Subcutaneous abdominal adipose tissue (tissue), 5 donors: ENCODE data around the gene GRM7.

ENCODE experiments used
- H3K27ac ChIP-seq: one replicate; pipeline ENCODE4 v1.7.0; 2013; ENCODE audit warnings: low read depth, mild to moderate bottlenecking, inconsistent platforms, low read length, moderate library complexity
- H3K27me3 ChIP-seq, 5 donors: one replicate each; pipeline ENCODE4 v1.7.0; 2013; ENCODE audit warnings: low read length in 5 of 5, inconsistent platforms in 1 of 5; ENCODE audit not compliant: control insufficient read depth in 5 of 5, insufficient read depth in 4 of 5
- H3K36me3 ChIP-seq, 5 donors: one replicate each; pipeline ENCODE4 v1.7.0; 2013; ENCODE audit warnings: low read length in 5 of 5; ENCODE audit not compliant: control insufficient read depth in 5 of 5, insufficient read depth in 5 of 5
- H3K4me1 ChIP-seq, 5 donors: one replicate each; pipeline ENCODE4 v1.7.0; 2013; ENCODE audit warnings: low read length in 5 of 5, mild to moderate bottlenecking in 3 of 5, moderate library complexity in 1 of 5; ENCODE audit not compliant: control insufficient read depth in 5 of 5, insufficient read depth in 5 of 5
- H3K4me3 ChIP-seq, 5 donors: one replicate each; pipeline ENCODE4 v1.7.0; 2013; ENCODE audit warnings: low read length in 5 of 5, low read depth in 1 of 5
- H3K9ac ChIP-seq, 5 donors: one replicate each; pipeline ENCODE4 v1.7.0; 2013; ENCODE audit warnings: low read length in 5 of 5, mild to moderate bottlenecking in 4 of 5, moderate library complexity in 3 of 5
- H3K9me3 ChIP-seq, 5 donors: one replicate each; pipeline ENCODE4 v1.7.0; 2013; ENCODE audit warnings: low read length in 5 of 5; ENCODE audit not compliant: control insufficient read depth in 5 of 5
- donor health status: healthy.
- donor health status: healthy.
- donor health status: healthy.
- donor health status: healthy.
- donor health status: healthy.

Gene GRM7

GRCh38 chr3:7650466-7650865 is 789.6 kb downstream of the GRM7 start:
- Histone ChIP-seq H3K36me3 (no peaks in the 10 kb centered on the region), H3K4me1 (no peaks in the 10 kb centered on the region), H3K9me3 (no peaks in the 10 kb centered on the region), H3K4me3 (no peak overlapping the region), H3K27ac (no peak overlapping the region), H3K9ac (no peak overlapping the region), H3K27me3 (no peaks in the 10 kb centered on the region)

- no peak overlapping the region for H3K4me3 ChIP-seq
- no peaks in the 10 kb centered on the region for H3K27me3 ChIP-seq
- H3K9me3 ChIP-seq = no peaks in the 10 kb centered on the region
- no peak overlapping the region for H3K9ac ChIP-seq
- H3K36me3 ChIP-seq = no peaks in the 10 kb centered on the region
- H3K27ac ChIP-seq = no peak overlapping the region
- no peaks in the 10 kb centered on the region for H3K4me1 ChIP-seq
Observed at GRCh38 chr3:7651274-7651673, 790.4 kb downstream of the GRM7 start.

GRCh38 chr3:7657214-7658112 is 796.5 kb downstream of the GRM7 start:
- H3K27ac ChIP-seq = no peak overlapping the region
- H3K9ac ChIP-seq = no peak overlapping the region
- H3K36me3 ChIP-seq = no peaks in the 10 kb centered on the region

GRCh38 chr3:7658294-7658693 is 797.4 kb downstream of the GRM7 start:
- H3K4me1 ChIP-seq = peaks cover 0 to 21% (median 8%) of the 10 kb centered on the region in 5 donors
- H3K27me3 ChIP-seq = no peaks in the 10 kb centered on the region
- H3K27ac ChIP-seq = no peak overlapping the region
- no peaks in the 10 kb centered on the region for H3K9me3 ChIP-seq
- H3K36me3 ChIP-seq = no peaks in the 10 kb centered on the region
- no peak overlapping the region for H3K4me3 ChIP-seq
- H3K9ac ChIP-seq = no peak overlapping the region

More at GRCh38 chr3:7657214-7658112, 796.5 kb downstream of the GRM7 start:
- Histone ChIP-seq H3K4me1 (peaks cover 0 to 21% (median 8%) of the 10 kb centered on the region in 5 donors), H3K9me3 (no peaks in the 10 kb centered on the region), H3K27me3 (no peaks in the 10 kb centered on the region), H3K4me3 (no peak overlapping the region)

GRCh38 chr3:7659079-7659478 is 798.2 kb downstream of the GRM7 start:
- H3K27ac ChIP-seq = no peak overlapping the region
- peaks cover 0 to 21% (median 8%) of the 10 kb centered on the region in 5 donors for H3K4me1 ChIP-seq
- H3K9ac ChIP-seq = no peak overlapping the region
- no peak overlapping the region for H3K4me3 ChIP-seq
- H3K9me3 ChIP-seq = no peaks in the 10 kb centered on the region
- H3K36me3 ChIP-seq = no peaks in the 10 kb centered on the region
- no peaks in the 10 kb centered on the region for H3K27me3 ChIP-seq

GRCh38 chr3:7663771-7664170 is 802.9 kb downstream of the GRM7 start:
- no peak overlapping the region for H3K9ac ChIP-seq
- H3K27me3 ChIP-seq = no peaks in the 10 kb centered on the region
- no peak overlapping the region for H3K27ac ChIP-seq
- no peaks in the 10 kb centered on the region for H3K9me3 ChIP-seq
- no peak overlapping the region for H3K4me3 ChIP-seq
- no peaks in the 10 kb centered on the region for H3K36me3 ChIP-seq
- H3K4me1 ChIP-seq = peaks cover 0 to 4% (median 0%) of the 10 kb centered on the region in 5 donors

GRCh38 chr3:7667774-7668173 is 806.9 kb downstream of the GRM7 start:
- Histone ChIP-seq H3K9ac (no peak overlapping the region), H3K4me1 (no peaks in the 10 kb centered on the region), H3K27me3 (no peaks in the 10 kb centered on the region), H3K4me3 (no peak overlapping the region), H3K27ac (no peak overlapping the region), H3K36me3 (no peaks in the 10 kb centered on the region), H3K9me3 (no peaks in the 10 kb centered on the region)

- Histone ChIP-seq H3K36me3 (no peaks in the 10 kb centered on the region), H3K27ac (no peak overlapping the region), H3K4me1 (no peaks in the 10 kb centered on the region), H3K9me3 (no peaks in the 10 kb centered on the region), H3K27me3 (no peaks in the 10 kb centered on the region), H3K9ac (no peak overlapping the region), H3K4me3 (no peak overlapping the region)
Observed at GRCh38 chr3:7669641-7670040, 808.7 kb downstream of the GRM7 start.

- no peaks in the 10 kb centered on the region for H3K27me3 ChIP-seq
- H3K27ac ChIP-seq = no peak overlapping the region
- H3K4me3 ChIP-seq = no peak overlapping the region
- H3K36me3 ChIP-seq = no peaks in the 10 kb centered on the region
- no peak overlapping the region for H3K9ac ChIP-seq
- no peaks in the 10 kb centered on the region for H3K9me3 ChIP-seq
- peaks cover 0 to 7% (median 4%) of the 10 kb centered on the region in 5 donors for H3K4me1 ChIP-seq
Observed at GRCh38 chr3:7678521-7678920, 817.6 kb downstream of the GRM7 start.

GRCh38 chr3:7682822-7683229 is 821.9 kb downstream of the GRM7 start:
- Histone ChIP-seq H3K27ac (no peak overlapping the region), H3K4me3 (no peak overlapping the region), H3K9ac (no peak overlapping the region), H3K9me3 (peaks cover 0 to 7% (median 3%) of the 10 kb centered on the region in 5 donors), H3K36me3 (no peaks in the 10 kb centered on the region), H3K4me1 (peaks cover 0 to 7% (median 4%) of the 10 kb centered on the region in 5 donors), H3K27me3 (no peaks in the 10 kb centered on the region)
